Neural progenitor cell (in vitro differentiated cells): ENCODE results near the gene RASA4B.

Experiments
- CTCF ChIP-seq: fragments of 200-600 bp; sonication (generic); IDR thresholded peaks from 2 replicates; pipeline ENCODE4 v1.5.1; 2017; ENCODE audit warnings: antibody characterized with exemption, mild to moderate bottlenecking
- EZH2 ChIP-seq: fragments of 200-600 bp; sonication (generic); IDR thresholded peaks from 2 replicates; pipeline ENCODE4 v1.6.1; 2017; ENCODE audit warnings: antibody characterized with exemption, mild to moderate bottlenecking, moderate library complexity

GRCh38 chr7:102453319-102453718, 64.3 kb downstream of the RASA4B start:
- no peak for TF ChIP-seq CTCF
- TF ChIP-seq EZH2: no peak
